AG08396 (cell line): ENCODE data around the gene IFT52.

ENCODE experiments used
- DNase-seq: peaks from one replicate; pipeline ENCODE4 v3.0.0; 2012; ENCODE audit warnings: low spot score, mixed read lengths

IFT52 gene

GRCh38 chr20:43590392-43591303, at the start of gene IFT52:
TSS of gene IFT52 (plus strand) at chr20:43590937. CDS start at chr20:43594699, 3,762 bp downstream.
- peak; percentile 95 for DNase-seq

- no peak for DNase-seq
Observed at GRCh38 chr20:43541214-43541613, 49.5 kb upstream of the IFT52 start.

GRCh38 chr20:43542161-43542560, 48.6 kb upstream of the IFT52 start:
- no peak for DNase-seq

- DNase-seq: no peak
Observed at GRCh38 chr20:43542674-43543073, 48.1 kb upstream of the IFT52 start.

- DNase-seq: no peak
Observed at GRCh38 chr20:43543138-43543537, 47.6 kb upstream of the IFT52 start.

- no peak for DNase-seq
Observed at GRCh38 chr20:43544501-43544900, 46.2 kb upstream of the IFT52 start.

GRCh38 chr20:43545837-43546578, 44.7 kb upstream of the IFT52 start:
- DNase-seq: no peak

GRCh38 chr20:43548273-43548880, 42.4 kb upstream of the IFT52 start:
- DNase-seq: no peak

GRCh38 chr20:43549416-43550065, 41.2 kb upstream of the IFT52 start:
- DNase-seq: no peak

- no peak for DNase-seq
Observed at GRCh38 chr20:43550456-43550855, 40.3 kb upstream of the IFT52 start.

- no peak for DNase-seq
Observed at GRCh38 chr20:43554369-43554768, 36.4 kb upstream of the IFT52 start.

GRCh38 chr20:43558412-43559146, 32.2 kb upstream of the IFT52 start, which contains the start of gene SGK2:
TSS of gene SGK2 (plus strand) at chr20:43559027. CDS start at chr20:43566496, 7,469 bp downstream.
- peak; percentile 21 for DNase-seq

GRCh38 chr20:43559147-43559987, 31.4 kb upstream of the IFT52 start:
- no peak for DNase-seq

- DNase-seq: no peak
Observed at GRCh38 chr20:43560974-43561373, 29.8 kb upstream of the IFT52 start.

GRCh38 chr20:43563429-43563828, 27.3 kb upstream of the IFT52 start:
- no peak for DNase-seq

- no peak for DNase-seq
Observed at GRCh38 chr20:43563991-43564390, 26.7 kb upstream of the IFT52 start.

- no peak for DNase-seq
Observed at GRCh38 chr20:43564455-43564854, 26.3 kb upstream of the IFT52 start.

- DNase-seq: no peak
Observed at GRCh38 chr20:43564993-43565757, 25.6 kb upstream of the IFT52 start.

- DNase-seq: no peak
Observed at GRCh38 chr20:43565758-43566104, 25.0 kb upstream of the IFT52 start.

GRCh38 chr20:43567477-43567876, 23.3 kb upstream of the IFT52 start:
- no peak for DNase-seq
